DND-41 (cell line): Measurements from ENCODE around the gene C4BPA.

Source experiments
- ATAC-seq: fragments of 200-7000 bp; cut with Tn5 transposase; 3 replicates; pipeline ENCODE4 v1.9.1; 2021; ENCODE audit warnings: low read depth; ENCODE audit not compliant: insufficient read depth
- DNase-seq: peaks from one replicate; pipeline ENCODE4 v3.0.0-alpha.2; 2020
- H2AFZ ChIP-seq: 2 replicates; pipeline ENCODE4 v1.6.0; 2012; ENCODE audit warnings: low read depth, low read length
- H3K27ac ChIP-seq: 2 replicates; pipeline ENCODE4 v1.5.1; 2012; ENCODE audit warnings: low read length, inconsistent platforms
- H3K27me3 ChIP-seq: fragments of 200-600 bp; sonication (generic); 2 replicates; pipeline ENCODE4 v1.6.0; 2012; ENCODE audit warnings: low read length, mild to moderate bottlenecking, inconsistent platforms; ENCODE audit not compliant: insufficient read depth, poor library complexity
- H3K36me3 ChIP-seq: 2 replicates; pipeline ENCODE4 v1.5.1; 2012; ENCODE audit warnings: low read length, inconsistent platforms; ENCODE audit not compliant: insufficient read depth
- H3K4me1 ChIP-seq: 2 replicates; pipeline ENCODE4 v1.5.1; 2012; ENCODE audit warnings: mild to moderate bottlenecking, low read length; ENCODE audit not compliant: insufficient read depth
- H3K4me2 ChIP-seq: 2 replicates; pipeline ENCODE4 v1.6.0; 2012; ENCODE audit warnings: mild to moderate bottlenecking, moderate library complexity, low read length, inconsistent platforms; ENCODE audit not compliant: insufficient read depth
- H3K4me3 ChIP-seq, 2 experiments: fragments of 200-600 bp in 1 of 2; shearing (Covaris generic) in 1 of 2; 2 replicates each; pipeline ENCODE4 v1.5.1; 2012 to 2016; ENCODE audit warnings: inconsistent platforms in 2 of 2, low read length in 2 of 2, mild to moderate bottlenecking in 2 of 2, low read depth in 1 of 2, moderate library complexity in 1 of 2
- H3K79me2 ChIP-seq: 2 replicates; pipeline ENCODE4 v1.6.0; 2012; ENCODE audit warnings: low read length, inconsistent platforms; ENCODE audit not compliant: insufficient read depth
- H3K9ac ChIP-seq: 2 replicates; pipeline ENCODE4 v1.6.0; 2012; ENCODE audit warnings: low read depth, mild to moderate bottlenecking, inconsistent platforms, low read length, moderate library complexity
- H3K9me3 ChIP-seq: 2 replicates; pipeline ENCODE4 v1.5.1; 2012; ENCODE audit warnings: low read length, moderate library complexity, mild to moderate bottlenecking, inconsistent platforms; ENCODE audit not compliant: insufficient read depth, severe bottlenecking
- H4K20me1 ChIP-seq: 2 replicates; pipeline ENCODE4 v1.6.0; 2012; ENCODE audit warnings: low read length; ENCODE audit not compliant: insufficient read depth
- CTCF ChIP-seq: IDR thresholded peaks from 2 replicates; pipeline ENCODE4 v1.5.1; 2012; ENCODE audit warnings: borderline replicate concordance, low read length, moderate library complexity, mild to moderate bottlenecking; ENCODE audit not compliant: poor library complexity, severe bottlenecking; ENCODE audit errors: extremely low read depth
- EZH2 ChIP-seq: IDR thresholded peaks from 3 replicates; pipeline ENCODE4 v1.6.1; 2012; ENCODE audit warnings: borderline replicate concordance, low read depth, mild to moderate bottlenecking, moderate library complexity, low read length, inconsistent platforms; ENCODE audit not compliant: severe bottlenecking

The C4BPA gene

GRCh38 chr1:207155028-207155427 is 51.0 kb downstream of the C4BPA start:
- no peaks in the 10 kb centered on the region for H4K20me1 ChIP-seq
- H3K79me2 ChIP-seq, result no peaks in the 10 kb centered on the region
- ATAC-seq (no peak), DNase-seq (no peak)
- no peak overlapping the region for H3K4me2 ChIP-seq
- no peak overlapping the region for H3K27ac ChIP-seq
- no peak overlapping the region for H3K4me3 ChIP-seq
- H3K4me1 ChIP-seq, result no peaks in the 10 kb centered on the region
- H2AFZ ChIP-seq, result no peak overlapping the region
- H3K9me3 ChIP-seq, result no peaks in the 10 kb centered on the region
- TF ChIP-seq EZH2 (no peak), CTCF (no peak)
- no peak overlapping the region for H3K9ac ChIP-seq
- H3K27me3 ChIP-seq, result no peaks in the 10 kb centered on the region
- no peaks in the 10 kb centered on the region for H3K36me3 ChIP-seq

- TF ChIP-seq CTCF (no peak), EZH2 (no peak)
- no peaks in the 10 kb centered on the region for H3K4me1 ChIP-seq
- H2AFZ ChIP-seq, result no peak overlapping the region
- H3K9ac ChIP-seq, result no peak overlapping the region
- H3K36me3 ChIP-seq, result no peaks in the 10 kb centered on the region
- H3K27ac ChIP-seq, result no peak overlapping the region
- H3K27me3 ChIP-seq, result no peaks in the 10 kb centered on the region
- DNase-seq (no peak), ATAC-seq (no peak)
- no peak overlapping the region for H3K4me2 ChIP-seq
- no peaks in the 10 kb centered on the region for H4K20me1 ChIP-seq
- H3K79me2 ChIP-seq, result no peaks in the 10 kb centered on the region
- no peak overlapping the region for H3K4me3 ChIP-seq
- no peaks in the 10 kb centered on the region for H3K9me3 ChIP-seq
Measured at GRCh38 chr1:207156095-207156494, 52.1 kb downstream of the C4BPA start.

GRCh38 chr1:207156826-207157225 is 52.8 kb downstream of the C4BPA start:
- H3K27me3 ChIP-seq, result no peaks in the 10 kb centered on the region
- no peaks in the 10 kb centered on the region for H3K36me3 ChIP-seq
- no peak overlapping the region for H3K4me3 ChIP-seq
- no peaks in the 10 kb centered on the region for H4K20me1 ChIP-seq
- no peak for DNase-seq
- ATAC-seq, result no peak
- H3K79me2 ChIP-seq, result no peaks in the 10 kb centered on the region
- TF ChIP-seq CTCF, result no peak
- no peak overlapping the region for H3K27ac ChIP-seq
- no peak overlapping the region for H3K9ac ChIP-seq
- no peaks in the 10 kb centered on the region for H3K4me1 ChIP-seq
- no peaks in the 10 kb centered on the region for H3K9me3 ChIP-seq
- H2AFZ ChIP-seq, result no peak overlapping the region
- no peak overlapping the region for H3K4me2 ChIP-seq

- no peak overlapping the region for H3K4me2 ChIP-seq
- no peak overlapping the region for H3K4me3 ChIP-seq
- no peaks in the 10 kb centered on the region for H4K20me1 ChIP-seq
- TF ChIP-seq EZH2 (no peak), CTCF (no peak)
- no peak overlapping the region for H2AFZ ChIP-seq
- H3K9me3 ChIP-seq, result no peaks in the 10 kb centered on the region
- H3K4me1 ChIP-seq, result no peaks in the 10 kb centered on the region
- ATAC-seq, result no peak
- no peak overlapping the region for H3K27ac ChIP-seq
- no peaks in the 10 kb centered on the region for H3K36me3 ChIP-seq
- no peaks in the 10 kb centered on the region for H3K79me2 ChIP-seq
- no peaks in the 10 kb centered on the region for H3K27me3 ChIP-seq
- H3K9ac ChIP-seq, result no peak overlapping the region
- no peak for DNase-seq
Measured at GRCh38 chr1:207164086-207164485, 60.1 kb downstream of the C4BPA start.
